SKM-1 treated with dmso at 0.1 percent for 144 hours (cell line): ENCODE results near the gene PDIA5.
"Not testable (repeated sequence)": the region's sequence is repeated elsewhere in the genome, so short reads cannot be mapped to it uniquely, and the experiment has no call there.

Experiments
- DNase-seq: peaks from one replicate; lab custom pipeline; 2025; ENCODE audit not compliant: unreplicated experiment; lab: John Stamatoyannopoulos, UW

PDIA5 gene

DNA sequence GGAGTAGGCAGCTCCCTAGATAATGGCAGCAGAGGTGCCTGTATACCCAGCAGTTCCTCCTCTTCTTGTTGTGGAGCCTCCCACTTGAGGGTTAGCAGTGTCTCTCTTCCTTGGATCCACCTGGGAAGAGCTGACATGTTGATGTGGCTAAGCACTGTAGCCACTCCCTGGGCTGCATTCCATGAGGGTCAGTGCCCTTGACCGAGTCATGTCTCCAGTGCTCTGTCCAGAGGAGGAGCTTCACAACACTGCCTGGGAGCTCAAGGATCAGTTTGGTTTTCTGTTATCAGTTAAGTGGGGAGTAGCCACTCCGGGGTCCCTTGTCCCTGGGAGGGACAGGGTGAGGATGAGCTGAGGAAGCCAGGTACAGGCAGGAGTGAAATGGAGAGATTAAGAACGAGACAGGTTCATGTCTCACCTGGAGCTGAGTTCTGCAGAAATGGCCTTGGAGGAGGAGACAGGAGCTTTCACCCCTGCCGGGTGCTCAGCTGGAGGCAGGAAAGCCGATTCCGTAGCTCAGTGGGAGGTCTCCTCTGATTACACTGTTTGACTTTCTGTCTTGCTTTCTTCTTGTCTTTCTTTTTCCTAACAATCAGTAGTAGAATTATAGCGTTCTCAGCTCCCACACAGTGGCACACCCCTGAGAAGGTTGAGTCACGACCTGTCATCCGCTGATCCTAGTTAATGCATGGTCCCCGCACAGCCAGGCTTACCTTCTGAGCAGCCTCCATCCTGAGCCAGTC is 77.0 kb downstream of the PDIA5 start:
- no peak for DNase-seq

DNA sequence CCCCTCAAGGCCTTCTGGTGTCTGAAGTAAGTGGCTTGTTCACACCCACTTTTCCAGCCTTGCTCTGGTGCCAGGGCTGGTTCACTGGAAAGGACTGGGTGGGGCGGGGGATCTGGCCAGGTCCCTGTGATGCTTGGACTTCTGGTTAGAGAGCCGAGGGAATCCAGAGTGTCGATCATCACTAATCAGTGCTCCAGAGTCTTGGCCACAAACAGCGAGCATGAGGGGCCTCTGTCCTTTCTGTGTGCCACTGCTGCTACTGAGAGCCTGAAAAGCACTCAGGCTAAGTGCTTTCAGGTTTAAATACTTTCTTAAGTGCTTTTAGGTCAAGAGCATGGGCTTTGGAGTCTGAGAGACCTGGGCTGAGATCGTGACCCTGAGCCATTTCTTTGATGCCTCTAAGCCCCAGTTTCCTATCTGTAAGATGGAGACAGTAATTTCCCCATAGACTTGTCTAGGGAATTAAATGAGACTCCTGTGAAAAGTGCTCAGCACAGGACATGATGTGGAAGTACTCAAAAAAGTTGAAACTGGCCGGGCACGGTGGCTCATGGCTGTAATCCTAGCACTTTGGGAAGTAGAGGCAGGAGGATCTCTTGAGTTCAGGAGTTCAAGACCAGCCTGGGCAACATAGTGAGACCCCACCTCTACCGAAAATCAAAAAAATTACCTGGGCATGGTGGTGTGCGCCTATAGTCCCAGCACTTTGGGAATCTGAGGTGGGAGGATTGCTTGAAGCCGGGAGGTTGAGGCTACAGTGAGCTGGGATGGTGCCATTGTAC is 81.1 kb downstream of the PDIA5 start:
- DNase-seq = no peak

- no peak for DNase-seq
Observed at GRCh38 chr3:123148772-123149171, 81.9 kb downstream of the PDIA5 start.

DNA sequence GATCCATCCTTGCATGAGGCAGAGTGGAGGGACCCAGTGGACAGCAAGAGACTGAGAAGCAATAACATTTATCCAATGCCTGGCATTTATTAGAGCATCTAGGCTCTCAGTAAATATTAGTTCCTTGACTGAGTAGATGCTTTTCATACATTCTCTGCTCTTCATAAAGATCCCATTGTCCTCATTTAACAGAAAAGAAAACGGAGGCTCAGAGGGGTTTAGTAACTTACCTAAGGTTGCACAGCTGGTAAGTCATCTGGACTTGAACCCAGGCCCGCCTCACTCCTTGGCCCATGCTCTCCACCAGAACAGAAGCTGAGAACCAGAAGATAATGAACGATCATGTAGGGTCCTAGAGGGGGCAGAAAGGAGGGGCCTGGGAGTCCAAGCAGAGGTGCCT is 82.7 kb downstream of the PDIA5 start:
- DNase-seq = no peak

GRCh38 chr3:123150449-123151215 is 83.8 kb downstream of the PDIA5 start:
- DNase-seq = no peak

DNA sequence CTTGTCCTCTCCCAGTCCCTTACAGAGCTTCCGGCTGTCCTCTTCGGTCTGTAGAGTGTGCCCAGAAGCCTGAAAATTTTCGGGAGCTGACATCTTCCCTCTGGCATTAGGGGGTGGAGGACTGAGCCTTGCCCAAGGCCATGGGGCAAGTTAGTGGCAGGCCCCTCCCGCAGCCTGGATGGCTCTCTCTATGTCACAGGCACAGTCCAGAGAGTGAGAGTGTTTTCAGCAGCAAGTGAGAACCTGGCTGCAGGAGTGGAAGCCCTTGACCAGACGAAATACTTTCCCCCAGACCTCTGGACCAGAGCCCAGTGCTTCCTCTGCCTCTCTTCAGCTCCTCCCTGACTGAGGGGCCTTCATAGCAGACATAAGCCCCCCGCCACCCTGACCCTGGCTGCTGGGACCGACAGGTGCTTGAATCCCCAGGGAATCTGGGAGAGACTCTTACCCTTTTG is 84.5 kb downstream of the PDIA5 start:
- no peak for DNase-seq

DNA sequence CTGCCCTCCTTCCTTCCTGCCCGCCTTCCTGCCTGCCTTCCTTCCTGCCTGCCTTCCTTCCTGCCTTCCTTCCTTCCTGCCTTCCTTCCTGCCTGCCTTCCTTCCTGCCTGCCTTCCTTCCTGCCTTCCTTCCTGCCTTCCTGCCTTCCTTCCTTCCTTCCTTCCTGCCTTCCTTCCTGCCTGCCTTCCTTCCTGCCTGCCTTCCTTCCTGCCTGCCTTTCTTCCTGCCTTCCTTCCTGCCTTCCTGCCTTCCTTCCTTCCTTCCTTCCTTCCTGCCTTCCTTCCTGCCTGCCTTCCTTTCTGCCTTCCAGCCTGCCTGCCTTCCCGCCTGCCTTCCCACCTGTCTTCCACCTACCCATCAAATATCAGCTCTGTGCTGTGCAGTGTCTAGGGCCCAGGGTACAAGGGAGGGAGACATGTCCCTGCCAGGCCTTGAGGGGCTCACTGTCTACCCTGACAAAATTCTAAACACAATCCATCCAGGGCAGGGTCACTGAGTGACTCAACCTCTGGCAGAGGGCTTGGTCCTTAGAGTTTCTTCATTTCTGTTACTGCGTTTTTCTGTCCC is 85.1 kb downstream of the PDIA5 start:
- DNase-seq = not testable (repeated sequence)

- no peak for DNase-seq
Observed at GRCh38 chr3:123152687-123153086, 85.9 kb downstream of the PDIA5 start.

GRCh38 chr3:123153125-123154019 is 86.5 kb downstream of the PDIA5 start:
- no peak for DNase-seq

GRCh38 chr3:123154020-123154985 is 87.5 kb downstream of the PDIA5 start:
- DNase-seq = no peak

GRCh38 chr3:123155471-123156011 is 88.7 kb downstream of the PDIA5 start:
- DNase-seq = no peak

DNA sequence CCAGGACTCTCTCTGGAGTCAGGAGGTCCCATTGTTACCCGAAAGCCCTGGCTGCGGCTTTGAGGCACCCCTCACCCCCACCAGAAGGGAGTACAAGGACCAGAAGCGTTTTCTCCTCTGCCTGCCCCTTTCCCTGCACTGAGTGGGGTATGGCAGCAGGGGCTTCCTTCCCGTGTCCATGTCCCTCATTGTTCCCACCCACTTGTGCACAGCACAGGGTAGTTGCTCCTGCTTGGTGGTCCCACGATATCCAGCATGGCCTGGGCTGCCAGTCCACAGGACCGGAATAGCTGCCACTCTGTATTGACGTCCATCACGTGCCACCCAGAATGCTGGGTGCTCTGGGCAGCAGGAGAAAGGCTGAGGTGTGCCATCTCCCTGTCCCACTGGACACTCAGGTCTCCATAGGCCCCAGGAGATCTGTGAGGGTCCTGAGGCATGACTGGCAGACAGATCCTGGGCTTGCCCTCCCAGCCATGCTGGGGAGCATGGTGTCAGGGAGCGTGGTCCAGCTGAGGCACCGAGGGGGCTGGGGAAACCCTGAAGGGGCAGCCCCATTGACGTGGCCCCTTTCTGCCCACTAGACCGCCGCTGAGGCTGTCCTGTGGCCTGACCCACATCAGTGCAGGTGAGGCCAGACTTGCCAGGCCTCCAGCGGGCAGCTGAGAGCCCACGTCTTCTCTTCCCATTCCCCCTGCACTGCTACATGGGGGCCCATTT is 89.6 kb downstream of the PDIA5 start:
- DNase-seq = no peak

DNA sequence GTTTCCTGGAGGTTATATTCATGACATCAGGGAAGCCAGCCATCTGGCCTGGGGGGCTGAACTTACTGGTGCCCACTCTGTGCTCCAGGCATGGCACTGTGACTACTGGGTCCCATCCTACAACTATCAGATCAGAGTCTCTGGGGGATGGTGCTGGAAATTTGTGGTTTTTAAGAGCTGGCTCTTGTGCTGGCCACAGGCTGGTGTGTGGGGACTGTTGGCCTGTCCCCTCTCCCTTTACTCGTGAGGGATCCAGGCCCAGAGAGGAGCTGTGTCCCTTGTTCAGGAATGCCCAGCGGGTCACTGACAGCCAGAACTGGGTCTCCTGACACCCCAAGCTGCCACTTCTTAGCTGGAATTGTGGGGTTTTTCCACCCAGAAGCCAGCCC is 90.4 kb downstream of the PDIA5 start:
- DNase-seq = no peak

DNA sequence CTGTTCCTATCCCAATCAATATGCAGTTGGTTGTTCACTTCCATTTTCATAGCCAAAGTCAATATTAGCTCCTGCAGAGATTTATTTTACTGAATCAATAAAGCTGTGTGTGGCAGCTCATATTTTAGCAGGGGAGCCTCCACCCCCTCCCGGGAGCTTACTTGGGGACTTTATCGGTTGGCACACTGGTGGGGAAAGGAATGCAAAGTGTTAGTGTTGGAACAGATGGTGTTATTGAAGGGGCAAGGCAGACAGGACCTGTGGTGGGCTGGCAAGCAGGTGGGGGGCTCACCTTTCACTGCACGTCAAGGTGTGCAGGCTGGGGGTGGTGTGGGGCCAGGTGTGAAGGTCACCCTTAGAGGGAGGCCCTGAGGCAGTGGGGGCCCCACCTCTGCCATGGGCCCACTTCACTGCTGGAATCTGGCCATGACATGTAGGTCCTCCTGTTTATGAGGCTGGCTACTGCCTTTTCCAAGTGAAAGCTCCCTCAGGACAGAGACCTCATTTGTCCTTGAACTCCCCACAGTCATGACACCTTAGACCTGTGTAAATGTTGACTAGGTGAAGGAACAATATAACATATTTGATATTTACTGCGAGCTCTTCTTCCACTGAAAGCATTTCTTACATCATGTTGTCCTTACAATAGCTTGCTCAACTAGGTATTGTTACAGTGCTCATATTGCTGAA is 90.9 kb downstream of the PDIA5 start:
- no peak for DNase-seq

DNA sequence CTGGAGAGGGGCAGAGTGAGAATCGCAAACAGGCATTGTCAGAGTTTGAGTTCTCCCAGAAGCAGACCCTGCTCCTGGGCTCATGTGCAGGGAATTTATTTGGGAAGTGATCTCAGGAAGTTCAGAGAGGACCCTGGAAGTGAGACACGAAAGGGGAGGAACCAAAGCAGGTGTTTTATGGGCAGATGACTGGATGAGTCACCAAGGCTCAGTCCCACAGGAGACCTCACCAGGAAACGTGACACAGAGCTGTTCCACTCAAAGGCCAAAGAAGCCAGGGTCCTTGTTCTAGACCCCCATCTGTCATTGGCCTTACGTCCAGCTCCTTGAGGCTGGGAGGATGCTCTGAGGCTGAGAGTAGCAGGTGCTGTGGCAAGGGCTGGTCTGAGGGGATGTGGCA is 91.5 kb downstream of the PDIA5 start:
- DNase-seq = no peak

GRCh38 chr3:123158899-123159390 is 92.1 kb downstream of the PDIA5 start:
- DNase-seq = no peak

- no peak for DNase-seq
Observed at GRCh38 chr3:123159926-123160635, 93.3 kb downstream of the PDIA5 start.
